Caki2 (cell line): Measurements from ENCODE around the gene GOLGA6L24. TPM values are rescaled to one million over a fixed set of nuclear protein-coding genes. Genes with fewer than 3 reads are reported as not detected.

Source experiments
- total RNA-seq: library from RNA; depleted of rRNA; stranded (reverse); fragments of >200 nt; shearing (Covaris generic); gene quantifications from 2 replicates; pipeline ENCODE4 v1.2.3, GENCODE V29; 2014; ENCODE audit warnings: low replicate concordance; rRNA removed

Gene GOLGA6L24
- total RNA-seq, 1 experiment from 2014 or later = not detected

Other genes starting within 250 kb of the GOLGA6L24 start
- gene HERC2, start 35.9 kb downstream of the GOLGA6L24 start, total RNA-seq = 16.0 and 33.5 TPM in 2 replicates
- gene GOLGA8F, start 20.6 kb upstream of the GOLGA6L24 start, total RNA-seq = not detected in 2 replicates
- gene GOLGA8G, start 174.9 kb upstream of the GOLGA6L24 start, total RNA-seq = not detected in 2 replicates
- not detected in 2 replicates for gene GOLGA6L25, start 195.5 kb upstream of the GOLGA6L24 start, total RNA-seq